ENCODE results near the gene RNF5.
A peak's percentile ranks its signal among the peaks of the same experiment; 100 is the strongest.
"Not testable (repeated sequence)": the region's sequence is repeated elsewhere in the genome, so short reads cannot be mapped to it uniquely, and the experiment has no call there.

The RNF5 gene

GRCh38 chr6:32190911-32191677, 12.9 kb downstream of the RNF5 start:
- DNase-seq = no peak

GRCh38 chr6:32191696-32192607, 13.7 kb downstream of the RNF5 start:
- no peak for DNase-seq

DNA sequence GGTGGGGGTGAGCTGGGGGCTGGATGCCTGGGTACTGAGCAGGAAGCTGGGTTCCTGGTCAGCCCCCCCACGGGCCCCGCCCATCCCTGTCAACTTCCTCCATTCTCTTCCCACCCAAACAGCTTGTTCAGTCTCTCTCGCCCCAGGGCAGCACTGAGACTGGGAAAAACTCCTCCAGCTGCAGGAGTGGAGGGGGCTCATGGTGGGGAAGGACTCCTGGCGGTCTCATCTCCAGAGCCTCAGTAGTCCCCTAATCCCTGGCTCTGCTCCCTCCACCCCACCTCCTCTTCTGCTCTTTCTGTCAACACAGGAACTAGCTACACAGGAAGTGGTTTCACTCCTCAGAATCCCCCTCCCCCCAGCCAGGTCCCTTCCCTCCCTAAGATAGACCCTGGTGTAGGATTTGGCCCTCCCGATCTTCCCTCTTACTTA, 14.4 kb downstream of the RNF5 start, which contains the start of gene GPSM3:
Gene GPSM3, minus strand, starts transcription at position 36 of the 432 bp plus-strand sequence. CDS start 130 bp downstream, outside the sequence.
- no peak for DNase-seq

- DNase-seq = not testable (repeated sequence)
These were observed 14.9 kb downstream of the RNF5 start for GRCh38 chr6:32193096-32193495.

DNA sequence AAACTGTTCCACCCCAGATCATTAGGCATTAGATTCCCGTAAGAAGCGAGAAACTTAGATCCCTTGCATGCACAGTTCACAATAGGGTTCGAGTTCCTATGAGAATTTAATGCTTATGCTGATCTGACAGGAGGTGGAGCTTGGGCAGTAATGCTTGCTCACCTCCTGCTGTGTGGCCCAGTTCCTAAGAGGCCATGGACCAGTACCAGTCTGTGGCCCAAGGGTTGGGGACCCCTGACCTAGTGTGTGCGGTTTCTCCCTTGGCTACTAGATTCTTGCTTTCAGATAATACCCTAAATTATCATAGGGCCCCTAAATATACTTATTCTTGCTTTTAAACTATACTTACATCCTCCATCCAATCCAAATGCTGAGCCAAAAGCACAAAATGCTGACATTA, 16.2 kb downstream of the RNF5 start:
- no peak for DNase-seq

DNA sequence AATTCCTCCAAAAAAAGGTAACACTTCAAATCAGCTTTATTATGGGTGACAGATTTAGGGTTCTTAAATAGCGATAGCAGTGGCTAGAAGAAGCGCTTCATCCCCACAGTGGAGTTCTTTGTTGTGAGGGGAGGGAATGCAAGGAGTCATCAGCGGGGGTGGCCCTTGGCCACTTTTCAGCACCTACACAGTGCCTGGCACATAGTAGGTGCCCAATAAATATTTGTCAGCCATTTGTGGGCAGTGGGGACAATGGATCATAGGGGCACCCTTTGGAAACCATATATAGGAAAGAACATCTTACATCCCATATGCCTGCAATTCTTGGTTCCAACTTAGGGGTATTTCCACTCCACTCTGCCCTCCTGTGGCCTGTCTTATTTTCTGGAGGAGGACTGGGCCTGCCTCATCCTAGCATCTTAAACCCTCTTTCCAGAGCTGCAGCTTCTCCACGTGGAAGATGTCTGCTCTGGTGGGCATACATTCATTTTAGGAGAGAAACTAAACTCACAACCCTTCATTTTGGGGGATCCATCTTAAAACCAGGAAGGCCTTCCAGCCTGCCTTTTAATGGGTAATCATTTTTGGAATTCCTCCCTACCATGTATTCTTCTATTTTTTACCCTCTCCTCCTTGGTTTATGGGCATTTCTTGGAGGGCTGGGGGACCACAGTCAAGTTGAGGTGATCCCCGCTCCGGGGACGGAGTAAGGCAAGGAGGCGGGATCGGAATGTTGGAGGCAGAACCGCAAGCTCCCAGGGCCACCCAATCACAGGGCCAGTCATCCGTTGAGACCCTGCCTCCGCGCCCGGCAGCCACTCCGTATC, 16.8 kb downstream of the RNF5 start:
- DNase-seq = no peak

DNA sequence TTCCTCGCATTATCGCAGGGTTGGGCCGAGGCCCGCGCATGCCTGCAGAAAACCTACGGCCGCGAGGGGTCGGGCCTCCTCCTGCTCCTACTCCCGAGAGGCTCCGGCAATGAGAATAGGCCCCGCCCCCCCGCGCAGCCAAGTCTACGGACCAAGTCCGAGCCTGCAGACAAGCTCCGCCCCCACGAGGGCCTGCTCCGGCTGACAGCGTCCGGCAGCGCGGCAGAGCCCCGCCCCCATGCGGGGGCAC, 17.4 kb downstream of the RNF5 start:
- DNase-seq = peak; percentile 99

GRCh38 chr6:32195902-32196681, 17.9 kb downstream of the RNF5 start:
- peak; percentile 37 for DNase-seq

- no peak for DNase-seq
These were observed 18.7 kb downstream of the RNF5 start for GRCh38 chr6:32196682-32197616.

DNA sequence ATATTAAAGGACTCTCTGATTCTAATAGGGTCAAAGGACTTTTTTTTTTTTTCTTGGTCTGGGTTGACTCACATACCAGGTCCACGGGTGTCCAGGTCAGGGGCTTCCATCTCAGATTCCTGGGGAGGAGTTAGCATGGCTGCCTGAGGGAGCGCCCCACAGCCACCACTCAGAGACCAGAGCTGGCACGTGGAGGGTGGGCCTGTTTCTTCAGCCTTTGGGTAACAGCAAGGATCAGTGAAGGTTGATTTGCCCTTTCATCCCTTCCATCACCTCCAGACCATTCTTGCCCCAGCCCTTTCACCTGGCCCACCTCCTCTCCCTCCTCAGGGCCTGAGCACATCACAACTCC, 20.1 kb downstream of the RNF5 start:
- DNase-seq = no peak

GRCh38 chr6:32198866-32199265, 20.7 kb downstream of the RNF5 start:
- no peak for DNase-seq

- no peak for DNase-seq
These were observed 22.7 kb downstream of the RNF5 start for GRCh38 chr6:32200711-32201475.

GRCh38 chr6:32202186-32202585, 24.0 kb downstream of the RNF5 start:
- DNase-seq = no peak

GRCh38 chr6:32203426-32204267, 25.4 kb downstream of the RNF5 start:
- no peak for DNase-seq

DNA sequence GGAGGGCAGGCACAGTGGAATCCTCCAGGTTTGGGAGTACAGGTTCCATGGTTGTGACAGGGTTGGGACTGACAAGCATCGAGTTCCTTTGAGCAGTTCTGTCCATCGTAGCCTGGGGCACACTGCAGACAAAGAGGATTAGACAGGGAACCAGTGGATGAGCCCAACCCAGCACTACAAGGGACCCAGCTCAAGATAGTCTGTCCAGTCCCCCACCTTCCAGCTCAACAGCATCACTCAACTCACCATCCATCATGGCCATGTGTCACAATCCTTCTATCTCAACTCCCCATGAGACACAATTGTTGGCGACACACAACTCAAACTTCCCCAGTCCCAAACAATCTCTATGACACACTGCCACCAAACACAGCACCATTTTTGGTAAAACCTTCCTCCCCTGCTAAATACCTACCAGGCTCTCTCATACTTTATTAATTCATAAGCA, 26.1 kb downstream of the RNF5 start:
- DNase-seq = no peak

- no peak for DNase-seq
These were observed 30.8 kb downstream of the RNF5 start for GRCh38 chr6:32208996-32209395.

GRCh38 chr6:32210191-32210601, 32.0 kb downstream of the RNF5 start:
- DNase-seq = no peak

GRCh38 chr6:32211432-32211831, 33.2 kb downstream of the RNF5 start:
- not testable (repeated sequence) for DNase-seq

DNA sequence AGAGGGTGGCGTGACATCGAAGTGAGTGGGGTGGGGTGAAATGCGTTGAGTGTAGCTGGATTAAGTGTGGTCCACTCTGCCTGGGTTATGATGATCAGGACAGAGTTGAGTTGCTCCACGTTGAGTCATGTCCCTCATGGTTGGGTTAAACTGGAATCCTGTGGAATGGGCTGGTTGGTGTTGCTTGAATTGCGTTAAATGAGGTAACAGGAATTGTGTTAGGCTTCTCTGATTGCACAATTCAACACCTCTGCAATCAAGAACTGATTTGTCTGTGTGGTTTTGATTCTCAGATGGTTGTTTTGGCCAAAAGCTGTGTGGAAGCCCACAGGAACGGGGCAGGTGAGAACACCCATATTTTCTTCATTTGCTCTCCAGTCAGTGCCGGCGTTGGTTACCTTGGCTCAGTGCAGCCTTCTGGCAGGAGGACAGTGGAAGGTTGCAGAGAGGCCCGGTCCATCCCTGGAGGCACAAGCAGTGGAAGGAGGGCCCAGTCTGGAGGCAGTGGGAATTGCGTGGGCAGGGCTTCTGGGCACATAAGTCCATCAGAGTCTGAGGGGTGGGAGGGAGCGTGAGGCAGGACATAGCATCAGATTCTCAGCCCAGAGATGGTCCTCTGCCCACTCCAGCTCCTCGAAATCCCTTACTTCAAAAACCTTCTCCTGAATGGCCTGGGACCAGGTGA, 34.0 kb downstream of the RNF5 start:
- no peak for DNase-seq

Data from activated CD4-positive, alpha-beta T cell treated with anti-CD3 and anti-CD28 coated beads for 1 hour (primary cell).